ENCODE data around the gene BCKDHB.
"Not testable (repeated sequence)": the region's sequence is repeated elsewhere in the genome, so short reads cannot be mapped to it uniquely, and the experiment has no call there.

Gene BCKDHB

DNA sequence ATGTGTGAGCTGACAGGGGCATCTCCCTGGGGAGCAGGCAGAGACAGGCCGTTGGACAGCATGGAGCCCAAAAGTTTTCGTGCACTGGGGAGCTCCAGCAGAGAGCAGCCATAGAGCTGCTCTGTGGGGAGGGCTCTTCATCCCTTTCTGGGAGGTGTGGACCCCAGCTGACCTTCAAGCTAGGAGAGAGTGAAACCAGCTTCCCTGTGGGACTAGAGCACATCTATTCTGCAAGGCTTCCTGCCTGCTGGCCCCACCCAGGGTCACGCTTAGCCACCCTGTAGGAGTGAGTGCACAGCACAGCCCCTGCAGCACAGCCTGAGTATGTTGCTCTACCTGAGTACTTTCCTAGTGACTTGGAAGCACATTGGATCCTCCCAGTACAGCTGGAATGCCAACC lies 183.3 kb downstream of the BCKDHB start:
- TF ChIP-seq, protein P1, sequence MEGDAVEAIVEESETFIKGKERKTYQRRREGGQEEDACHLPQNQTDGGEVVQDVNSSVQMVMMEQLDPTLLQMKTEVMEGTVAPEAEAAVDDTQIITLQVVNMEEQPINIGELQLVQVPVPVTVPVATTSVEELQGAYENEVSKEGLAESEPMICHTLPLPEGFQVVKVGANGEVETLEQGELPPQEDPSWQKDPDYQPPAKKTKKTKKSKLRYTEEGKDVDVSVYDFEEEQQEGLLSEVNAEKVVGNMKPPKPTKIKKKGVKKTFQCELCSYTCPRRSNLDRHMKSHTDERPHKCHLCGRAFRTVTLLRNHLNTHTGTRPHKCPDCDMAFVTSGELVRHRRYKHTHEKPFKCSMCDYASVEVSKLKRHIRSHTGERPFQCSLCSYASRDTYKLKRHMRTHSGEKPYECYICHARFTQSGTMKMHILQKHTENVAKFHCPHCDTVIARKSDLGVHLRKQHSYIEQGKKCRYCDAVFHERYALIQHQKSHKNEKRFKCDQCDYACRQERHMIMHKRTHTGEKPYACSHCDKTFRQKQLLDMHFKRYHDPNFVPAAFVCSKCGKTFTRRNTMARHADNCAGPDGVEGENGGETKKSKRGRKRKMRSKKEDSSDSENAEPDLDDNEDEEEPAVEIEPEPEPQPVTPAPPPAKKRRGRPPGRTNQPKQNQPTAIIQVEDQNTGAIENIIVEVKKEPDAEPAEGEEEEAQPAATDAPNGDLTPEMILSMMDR (conservative IDR thresholded peaks at IDR 0.05; ENCODE audit: low read length): no peak
- H3K4me3 ChIP-seq (ENCODE audit: low read length): no peak overlapping the region
- no peak for DNase-seq (ENCODE audit: low read depth)

DNA sequence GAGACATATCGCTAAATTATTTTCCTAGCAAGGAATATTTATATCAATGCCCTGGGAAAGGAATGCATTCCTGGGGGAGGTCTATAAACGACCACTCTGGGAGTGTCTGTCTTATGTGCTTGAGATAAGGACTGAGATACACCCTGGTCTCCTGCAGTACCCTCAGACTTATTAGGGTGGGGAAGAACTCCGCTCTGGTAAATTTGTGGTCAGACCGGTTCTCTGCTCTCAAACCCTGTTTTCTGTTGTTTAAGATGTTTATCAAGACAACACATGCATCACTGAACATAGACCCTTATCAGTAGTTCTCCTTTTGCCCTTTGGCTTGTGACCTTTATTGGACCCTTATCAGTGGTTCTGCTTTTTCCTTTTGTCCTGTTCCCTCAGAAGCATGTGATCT lies 188.1 kb downstream of the BCKDHB start:
- DNase-seq (ENCODE audit: low read depth); H3K4me3 ChIP-seq (ENCODE audit: low read length): not testable (repeated sequence)

DNA sequence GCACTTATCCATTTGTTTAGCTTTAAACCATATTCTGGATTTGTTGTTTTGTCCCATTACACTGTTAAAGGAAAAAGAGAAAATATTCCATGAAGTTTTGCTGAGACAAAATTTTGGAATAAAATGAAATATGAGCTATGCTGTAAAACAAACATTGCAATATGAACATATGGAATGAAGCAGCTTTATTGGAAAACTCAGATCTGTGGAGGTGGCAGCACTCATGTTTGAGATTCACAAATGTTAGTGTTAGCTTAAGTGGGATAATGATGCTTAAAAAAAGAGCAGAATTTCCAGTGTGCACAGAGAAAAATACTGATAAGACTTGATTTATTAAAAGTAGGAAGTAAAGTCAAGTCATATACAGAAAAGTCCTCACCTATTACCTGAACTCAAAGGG lies 196.2 kb downstream of the BCKDHB start:
- no peak for DNase-seq (ENCODE audit: low read depth)
- no peak overlapping the region for H3K4me3 ChIP-seq (ENCODE audit: low read length)
- TF ChIP-seq, protein P1 (conservative IDR thresholded peaks at IDR 0.05; ENCODE audit: low read length): no peak

DNA sequence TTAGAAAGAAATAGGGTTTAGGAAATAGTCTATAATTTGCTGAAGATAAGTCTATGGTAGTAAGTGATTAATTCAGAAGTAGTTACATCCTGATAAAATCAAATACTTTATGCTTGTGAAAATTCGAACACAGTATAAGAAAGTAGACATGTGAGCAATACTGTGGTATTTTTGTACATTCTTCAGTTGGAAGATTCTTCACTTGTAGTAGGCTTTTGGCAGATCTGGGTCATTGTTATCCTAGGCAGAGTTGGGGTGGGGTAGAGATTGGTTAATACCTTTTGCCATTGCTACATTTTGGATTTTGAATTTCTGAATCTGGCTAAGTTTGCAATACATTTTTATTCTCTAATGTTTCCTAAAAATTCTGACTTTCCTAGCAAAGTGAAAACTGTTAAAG lies 197.5 kb downstream of the BCKDHB start:
- H3K4me3 ChIP-seq (ENCODE audit: low read length): no peak overlapping the region
- peak; percentile 74 for DNase-seq (ENCODE audit: low read depth)
- TF ChIP-seq, protein P1 (conservative IDR thresholded peaks at IDR 0.05; ENCODE audit: low read length): no peak

DNA sequence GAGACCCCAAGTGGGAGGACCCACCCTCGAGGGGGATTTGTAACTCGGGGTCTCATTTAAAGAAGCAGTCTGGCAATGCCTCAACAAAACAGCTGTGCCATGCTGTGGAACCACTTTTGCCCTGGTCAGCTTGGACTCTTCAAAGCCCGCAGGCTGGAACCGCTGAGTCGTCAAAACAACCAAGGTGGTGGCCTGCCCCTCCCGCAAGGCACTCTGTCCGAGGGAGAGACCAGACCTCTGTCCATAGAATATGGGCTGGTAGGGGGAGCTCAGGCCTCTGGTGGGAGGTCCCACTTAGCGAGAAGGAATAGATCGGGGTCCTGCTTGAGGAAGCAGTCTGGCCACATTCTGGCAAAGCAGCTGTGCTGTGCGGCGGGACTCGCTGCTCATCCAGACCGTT lies 208.1 kb downstream of the BCKDHB start:
- no peak for DNase-seq (ENCODE audit: low read depth)
- TF ChIP-seq, protein P1 (conservative IDR thresholded peaks at IDR 0.05; ENCODE audit: low read length): no peak
- H3K4me3 ChIP-seq (ENCODE audit: low read length): no peak overlapping the region

DNA sequence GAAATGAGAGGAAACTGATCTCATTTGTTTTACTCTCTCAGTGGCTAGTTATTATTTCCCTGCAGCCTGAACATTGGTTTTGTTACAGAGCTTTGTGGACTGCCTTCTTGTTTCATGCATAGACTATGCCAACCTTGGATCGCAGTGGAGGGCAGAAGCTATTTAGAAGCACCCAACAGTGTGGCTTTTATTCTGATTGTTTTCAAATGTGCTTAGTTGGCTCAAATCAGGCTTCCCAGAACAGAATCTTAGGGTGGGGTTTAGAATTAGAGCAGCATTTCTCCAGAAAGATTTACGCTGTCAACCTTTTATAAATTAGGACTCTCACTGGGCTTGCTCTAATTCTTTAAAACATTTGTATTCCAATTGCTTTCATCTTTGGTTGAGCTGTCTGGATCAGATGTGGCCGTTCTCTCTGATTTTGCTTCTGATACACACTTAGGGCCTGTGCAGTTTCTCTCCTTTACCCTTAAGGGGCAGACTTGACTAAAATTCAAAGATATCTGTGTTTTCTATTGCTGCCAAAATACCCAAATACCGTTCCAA lies 210.3 kb downstream of the BCKDHB start:
- no peak overlapping the region for H3K4me3 ChIP-seq (ENCODE audit: low read length)
- TF ChIP-seq, protein P1 (conservative IDR thresholded peaks at IDR 0.05; ENCODE audit: low read length): peak; percentile 63
- peak; percentile 57 for DNase-seq (ENCODE audit: low read depth)

DNA sequence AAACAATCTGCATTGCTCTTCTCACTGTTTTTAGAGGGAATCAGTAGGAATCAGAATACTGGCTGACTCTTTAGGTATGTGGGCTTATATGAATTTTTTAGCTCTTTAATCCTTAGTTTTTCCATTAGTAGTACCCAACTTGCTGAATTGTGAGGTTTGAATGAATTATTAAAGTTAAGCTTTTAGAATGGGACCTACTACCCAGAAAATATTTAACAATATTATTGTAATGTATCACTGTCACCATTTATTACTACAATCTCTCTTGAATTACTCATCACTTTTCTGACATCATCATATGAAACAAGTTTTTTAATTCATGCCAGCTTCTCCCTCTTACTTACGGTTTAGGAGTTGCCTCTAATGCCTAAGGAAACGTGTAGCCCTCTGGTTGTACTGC lies 212.7 kb downstream of the BCKDHB start:
- DNase-seq (ENCODE audit: low read depth): peak; percentile 43
- TF ChIP-seq, protein P1 (conservative IDR thresholded peaks at IDR 0.05; ENCODE audit: low read length): no peak
- no peak overlapping the region for H3K4me3 ChIP-seq (ENCODE audit: low read length)

DNA sequence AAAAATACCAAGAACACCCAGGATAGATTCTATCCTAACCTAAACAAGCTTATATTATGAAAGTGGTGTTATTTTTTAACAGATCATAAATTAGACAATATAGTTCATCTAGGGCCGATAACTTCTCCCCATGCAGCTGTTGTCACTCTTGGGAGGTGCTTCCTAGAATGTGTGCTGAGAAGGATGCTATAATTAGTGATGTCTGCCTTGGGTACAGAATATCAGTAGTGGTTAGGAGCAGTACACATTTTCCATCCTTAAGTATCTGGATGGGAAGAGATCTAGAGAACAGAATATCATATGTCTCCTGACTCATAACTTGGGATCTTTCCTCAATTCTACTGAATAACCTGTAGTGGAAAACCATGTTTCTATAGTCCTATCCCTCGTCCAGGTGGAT lies 214.5 kb downstream of the BCKDHB start:
- H3K4me3 ChIP-seq (ENCODE audit: low read length): no peak overlapping the region

More for the DNA sequence above, 214.5 kb downstream of the BCKDHB start:
- TF ChIP-seq, protein P1 (conservative IDR thresholded peaks at IDR 0.05; ENCODE audit: low read length): no peak
- no peak for DNase-seq (ENCODE audit: low read depth)
